ENCODE measurements around the gene COX7A2L. TPM values are rescaled to one million over a fixed set of nuclear protein-coding genes. Genes with fewer than 3 reads are reported as not detected.

The COX7A2L gene
- total and polyA plus RNA-seq, 9 of the 15 experiments (the other 6 are each of a cell fraction or from before 2014, with no cell fraction given): 118 to 481 (median 163) TPM

GRCh38 chr2:42333579-42333978, 27.4 kb downstream of the COX7A2L start (continued):
- TF ChIP-seq ILF3 (IDR thresholded peaks at IDR 0.05; ENCODE audit: borderline replicate concordance) (no peak), MCM5 (IDR thresholded peaks at IDR 0.05; ENCODE audit: low read depth) (no peak), ZNF436 (CRISPR knock-in tag; IDR thresholded peaks at IDR 0.05) (no peak), ZNF398 (CRISPR knock-in tag; IDR thresholded peaks at IDR 0.05) (no peak), ARNT (IDR thresholded peaks at IDR 0.05) (no peak)

GRCh38 chr2:42332575-42332974, 28.4 kb downstream of the COX7A2L start:
- POLR2A ChIA-PET: no interaction called here
- Histone ChIP-seq H3K4me2 (ENCODE audit: insufficient read depth, low read length) (no peak overlapping the region), H3K9me1 (ENCODE audit: control insufficient read depth, insufficient read depth, low read length) (no peaks in the 10 kb centered on the region), H3K79me2 (ENCODE audit: control insufficient read depth, insufficient read depth, low read length) (no peaks in the 10 kb centered on the region), H3K36me3 (ENCODE audit: control insufficient read depth, insufficient read depth, low read length) (peaks cover 75% of the 10 kb centered on the region), H3K9me3 (replicated peaks; ENCODE audit: control insufficient read depth, insufficient read depth, low read depth, low read length) (no peaks in the 10 kb centered on the region), H3K9ac (ENCODE audit: insufficient read depth in 1 of 2, low read depth in 2 of 2, low read length in 2 of 2) (no peak overlapping the region), H3K27ac (ENCODE audit: extremely low read depth, low read depth, low read length) (no peak overlapping the region), H4K20me1 (replicated peaks; ENCODE audit: control insufficient read depth, insufficient read depth, low read length) (no peaks in the 10 kb centered on the region), H2AFZ (ENCODE audit: low read depth, low read length) (no peak overlapping the region), H3K27me3 (ENCODE audit: control insufficient read depth in 2 of 2, insufficient read depth in 2 of 2, low read length in 2 of 2) (no peaks in the 10 kb centered on the region), H3K4me1 (replicated peaks in 1 of 2; ENCODE audit: control insufficient read depth in 2 of 2, insufficient read depth in 2 of 2, low read length in 2 of 2) (peaks cover 0 to 9% of the 10 kb centered on the region in 2 experiments; a peak in 2 of 5 replicates), H3K4me3 (no peak overlapping the region)
- no peak for DNase-seq (ENCODE audit: extremely low read depth in 1 of 4, low spot score in 3 of 4)
- BruUV-seq (replicated peaks): no TSS peak
- 89% methylated on average over 4 of the region's 4 CpGs for WGBS (ENCODE audit: insufficient coverage, low coverage, missing lambda C conversion rate)
- in situ Hi-C loops (cut with MboI) (no loop called here), intact Hi-C loops (cut with micrococcal nuclease) (no loop called here)
- ATAC-seq: no peak
- TF ChIP-seq ZNF316 (IDR thresholded peaks at IDR 0.05): peak; percentile 51
- 0 out of 2 replicates have a peak, but pooled peaks have one; percentile 4 for TF ChIP-seq C11orf30 (IDR thresholded peaks at IDR 0.05; ENCODE audit: low read depth)
- TF ChIP-seq CBFA2T2 (conservative IDR thresholded peaks at IDR 0.05): no peak
- FAIRE-seq: no peak
- CTCF ChIA-PET (ENCODE audit: low intra/inter-chr PET ratio): no interaction called here
